HS-27A (cell line): ENCODE results near the gene KNSTRN.

ENCODE experiments used
- DNase-seq: peaks from one replicate; pipeline ENCODE4 v3.0.0-alpha.2; 2012; ENCODE audit warnings: low read depth, missing footprints

KNSTRN gene

GRCh38 chr15:40382580-40383456 lies at the start of gene KNSTRN:
TSS of gene KNSTRN (plus strand) at chr15:40382721. CDS start at chr15:40382836, 115 bp downstream.
- peak; percentile 85 for DNase-seq

- no peak for DNase-seq
Observed at GRCh38 chr15:40333922-40334492, 48.5 kb upstream of the KNSTRN start.

GRCh38 chr15:40334541-40334940 lies 48.0 kb upstream of the KNSTRN start:
- no peak for DNase-seq

GRCh38 chr15:40334941-40335795 lies 47.4 kb upstream of the KNSTRN start:
- DNase-seq, result no peak

- DNase-seq, result no peak
Observed at GRCh38 chr15:40335938-40336743, 46.4 kb upstream of the KNSTRN start.

GRCh38 chr15:40336744-40337122 lies 45.8 kb upstream of the KNSTRN start:
- DNase-seq, result no peak

- no peak for DNase-seq
Observed at GRCh38 chr15:40337597-40337996, 44.9 kb upstream of the KNSTRN start.

- peak; percentile 49 for DNase-seq
Observed at GRCh38 chr15:40338041-40338657, 44.4 kb upstream of the KNSTRN start.

- DNase-seq, result peak; percentile 96
Observed at GRCh38 chr15:40338921-40339620, 43.5 kb upstream of the KNSTRN start.

- DNase-seq, result no peak
Observed at GRCh38 chr15:40339621-40339945, 42.9 kb upstream of the KNSTRN start.

GRCh38 chr15:40340038-40340739 lies 42.3 kb upstream of the KNSTRN start:
- no peak for DNase-seq

GRCh38 chr15:40340740-40341400 lies 41.7 kb upstream of the KNSTRN start, which contains the start of gene CCDC9B:
TSS of gene CCDC9B (minus strand) at chr15:40340939. CDS start at chr15:40340819, 120 bp downstream.
- DNase-seq, result no peak

- DNase-seq, result no peak
Observed at GRCh38 chr15:40342416-40343320, 39.9 kb upstream of the KNSTRN start.

- peak; percentile 94 for DNase-seq
Observed at GRCh38 chr15:40343512-40343911, 39.0 kb upstream of the KNSTRN start.

- no peak for DNase-seq
Observed at GRCh38 chr15:40344217-40344616, 38.3 kb upstream of the KNSTRN start.

- no peak for DNase-seq
Observed at GRCh38 chr15:40344631-40345120, 37.8 kb upstream of the KNSTRN start.

- DNase-seq, result no peak
Observed at GRCh38 chr15:40345225-40345866, 37.2 kb upstream of the KNSTRN start.
